GM04504 (cell line): ENCODE results near the gene LBP.
"Not testable (repeated sequence)": the region's sequence is repeated elsewhere in the genome, so short reads cannot be mapped to it uniquely, and the experiment has no call there.

Experiments
- DNase-seq: peaks from one replicate; pipeline ENCODE4 v3.0.0-alpha.2; 2012; ENCODE audit warnings: low read depth

Gene LBP

DNA sequence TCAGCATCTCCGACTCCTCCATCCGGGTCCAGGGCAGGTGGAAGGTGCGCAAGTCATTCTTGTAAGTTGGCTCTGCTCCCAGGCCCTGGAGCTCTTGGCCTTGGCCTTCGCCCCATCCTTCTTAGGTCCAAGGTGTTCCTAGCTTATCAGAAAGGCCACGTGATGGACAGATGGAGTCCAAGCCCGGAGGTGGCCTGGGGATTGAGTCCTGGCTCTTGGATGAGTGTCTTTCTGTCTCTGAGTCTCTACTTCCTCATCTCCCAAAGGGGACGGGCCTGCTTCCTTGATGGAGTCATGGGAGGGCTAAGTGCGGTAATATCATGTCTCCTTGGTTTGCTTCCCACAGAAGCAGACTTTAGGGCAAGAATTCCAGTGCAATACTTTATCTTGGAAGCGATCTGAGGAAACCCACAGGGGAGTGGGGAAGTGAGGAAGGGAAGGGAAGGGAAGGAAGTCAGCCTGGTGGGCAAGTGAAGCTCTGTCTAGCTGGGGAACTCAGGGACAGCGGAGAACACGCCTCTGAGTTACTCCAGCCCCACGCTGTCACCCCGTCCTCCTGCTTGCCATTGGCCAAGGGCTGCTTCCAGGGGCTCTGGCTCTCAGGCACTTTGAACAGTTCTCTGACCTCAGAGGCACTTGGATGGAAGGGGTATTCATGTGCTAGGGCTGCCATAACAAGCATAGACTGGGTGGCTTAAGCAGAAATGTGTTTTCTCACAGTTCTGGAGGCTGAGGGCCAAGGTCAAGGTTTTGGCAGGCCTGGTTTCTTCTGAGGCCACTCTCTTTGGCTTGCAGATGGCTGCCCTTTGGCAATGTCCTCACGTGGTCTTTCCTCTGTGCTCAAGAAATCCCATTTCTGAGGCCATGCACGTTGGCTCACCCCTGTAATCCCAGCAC is 4.8 kb downstream of the LBP start:
- no peak for DNase-seq

- DNase-seq: no peak
Measured at GRCh38 chr20:38353316-38353715, 7.0 kb downstream of the LBP start.

GRCh38 chr20:38354227-38354626 is 7.9 kb downstream of the LBP start:
- DNase-seq: no peak

GRCh38 chr20:38355161-38356012 is 9.1 kb downstream of the LBP start:
- no peak for DNase-seq

DNA sequence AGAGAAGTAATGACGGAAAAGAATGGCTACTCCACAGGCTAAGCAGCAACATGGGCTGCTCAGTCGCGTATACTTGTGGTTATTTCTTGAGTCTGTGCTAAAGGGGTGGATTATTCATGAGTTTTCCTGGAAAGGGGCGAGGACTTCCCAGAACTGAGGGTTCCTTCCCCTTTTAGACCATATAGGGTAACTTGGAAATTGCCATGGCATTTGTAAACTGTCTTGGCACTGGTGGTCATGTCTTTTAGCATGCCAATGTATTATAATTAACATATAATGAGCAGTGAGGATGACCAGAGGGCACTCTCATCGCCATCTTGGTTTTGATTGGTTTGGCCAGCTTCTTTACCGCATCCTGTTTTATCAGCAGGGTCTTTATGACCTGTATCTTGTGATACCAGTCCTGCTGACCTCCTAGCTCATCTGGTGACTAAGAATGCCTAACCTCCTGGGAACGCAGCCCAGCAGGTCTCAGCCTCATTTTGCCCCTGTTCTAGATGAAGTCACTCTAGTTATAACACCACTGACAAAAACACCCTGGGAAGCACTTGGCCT is 11.4 kb downstream of the LBP start:
- DNase-seq: no peak

DNA sequence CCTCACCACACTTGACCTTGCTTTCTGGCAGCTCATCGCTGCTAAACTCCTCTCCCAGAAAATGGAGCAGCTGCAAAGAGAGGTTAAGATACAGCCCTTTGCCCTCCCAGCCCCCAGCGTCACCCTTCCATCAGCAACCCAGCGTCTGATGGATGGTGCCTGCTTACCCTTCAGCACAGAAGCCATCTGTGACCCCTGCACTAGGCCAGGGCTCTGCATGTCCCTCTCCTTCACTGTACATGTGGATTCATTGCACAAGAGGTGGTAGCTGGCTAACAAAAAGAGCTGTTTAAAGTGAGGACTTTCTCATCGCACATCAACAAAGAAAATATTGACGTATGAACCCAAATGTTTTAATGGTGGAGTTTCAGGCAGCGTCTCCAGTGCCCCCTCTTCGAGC is 12.3 kb downstream of the LBP start:
- DNase-seq: no peak

- no peak for DNase-seq
Measured at GRCh38 chr20:38363004-38363747, 16.9 kb downstream of the LBP start.

DNA sequence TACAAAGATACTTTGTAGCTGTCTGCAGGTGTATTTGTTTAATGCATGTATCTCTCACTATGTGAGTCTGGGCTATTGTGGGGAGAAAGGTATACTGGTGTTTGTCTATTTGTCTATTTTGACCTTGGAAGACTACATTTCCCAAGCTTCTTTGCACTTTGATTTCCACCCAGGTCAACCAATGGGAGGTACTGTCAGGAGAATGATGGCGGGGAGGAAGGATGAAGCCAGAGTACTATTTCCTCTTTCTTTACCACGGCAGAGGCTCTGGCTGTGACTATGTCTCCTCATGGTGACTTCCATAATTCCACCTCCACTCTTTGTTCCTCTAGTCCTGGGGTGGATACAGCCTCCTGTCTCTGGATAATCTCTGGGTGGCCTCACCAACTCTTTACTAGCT is 23.1 kb downstream of the LBP start:
- DNase-seq: no peak

DNA sequence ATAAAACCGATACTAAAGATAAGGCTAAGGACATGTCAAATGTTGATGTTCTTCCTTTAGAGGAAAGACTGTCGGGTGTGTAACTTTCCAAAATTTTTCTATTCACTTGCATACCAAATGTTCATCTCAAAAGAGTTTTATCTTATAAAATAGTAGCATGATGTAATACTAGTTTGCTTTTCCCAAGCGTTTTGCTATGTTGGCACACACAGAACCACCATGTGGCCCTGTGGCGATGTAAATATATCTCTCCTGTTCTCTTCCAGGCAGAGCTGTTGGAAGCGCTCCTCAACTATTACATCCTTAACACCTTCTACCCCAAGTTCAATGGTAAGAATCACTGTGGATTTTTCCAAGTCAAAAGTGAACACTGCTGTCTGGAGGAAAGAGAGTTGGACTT is 26.5 kb downstream of the LBP start:
- no peak for DNase-seq

- DNase-seq: no peak
Measured at GRCh38 chr20:38373231-38373867, 27.1 kb downstream of the LBP start.

- no peak for DNase-seq
Measured at GRCh38 chr20:38373898-38374297, 27.6 kb downstream of the LBP start.

DNA sequence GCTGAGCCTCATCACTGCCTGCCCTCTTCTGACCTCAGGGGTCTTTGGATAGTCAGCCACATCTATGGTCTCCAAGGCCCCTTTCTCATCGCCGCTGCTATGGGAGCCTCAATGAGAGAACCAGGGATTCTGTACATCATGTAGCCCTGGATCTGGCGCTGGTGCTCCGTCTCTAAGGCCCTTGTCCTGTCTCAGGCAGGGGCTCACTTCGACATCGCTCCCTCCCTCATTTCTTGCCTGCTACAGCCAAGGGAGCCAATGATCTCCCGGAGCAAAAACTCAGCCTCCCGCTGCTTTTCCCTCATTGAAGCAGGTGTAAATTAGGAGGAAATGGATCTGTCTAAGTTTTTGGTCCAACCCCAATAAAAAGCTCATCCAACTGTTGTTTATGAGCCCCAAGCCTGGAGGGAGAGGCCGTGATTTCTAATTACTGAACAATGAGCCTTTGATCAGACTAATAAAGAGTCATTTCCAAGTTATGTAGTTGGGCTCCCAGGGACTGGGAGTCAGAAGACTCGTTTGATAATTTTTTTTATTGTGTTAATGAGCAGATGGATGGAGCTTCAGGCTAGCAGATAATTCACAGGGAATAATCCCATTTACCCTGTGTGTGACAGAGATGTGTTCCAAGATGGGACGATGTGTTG is 30.9 kb downstream of the LBP start:
- DNase-seq: no peak

GRCh38 chr20:38377838-38378237 is 31.6 kb downstream of the LBP start:
- DNase-seq: not testable (repeated sequence)

GRCh38 chr20:38383147-38383546 is 36.9 kb downstream of the LBP start:
- no peak for DNase-seq

DNA sequence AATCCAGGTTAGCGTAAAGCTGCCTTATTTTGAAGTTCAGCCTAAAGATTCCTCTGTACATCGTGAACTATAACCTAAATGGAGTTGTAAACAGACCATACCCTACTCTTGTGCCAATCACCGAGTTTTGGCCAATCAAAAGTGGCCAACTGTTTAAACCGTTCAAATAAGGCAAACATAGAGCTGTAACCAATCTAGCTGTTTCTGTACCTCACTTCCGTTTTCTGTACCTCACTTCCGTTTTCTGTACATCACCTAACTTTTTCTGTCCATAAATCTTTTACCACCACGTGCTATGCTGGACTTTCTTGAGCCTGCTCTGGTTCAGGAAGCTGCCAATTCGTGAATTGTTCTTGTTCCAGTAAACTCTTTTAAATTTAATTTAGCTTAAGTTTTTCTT is 39.7 kb downstream of the LBP start:
- no peak for DNase-seq

DNA sequence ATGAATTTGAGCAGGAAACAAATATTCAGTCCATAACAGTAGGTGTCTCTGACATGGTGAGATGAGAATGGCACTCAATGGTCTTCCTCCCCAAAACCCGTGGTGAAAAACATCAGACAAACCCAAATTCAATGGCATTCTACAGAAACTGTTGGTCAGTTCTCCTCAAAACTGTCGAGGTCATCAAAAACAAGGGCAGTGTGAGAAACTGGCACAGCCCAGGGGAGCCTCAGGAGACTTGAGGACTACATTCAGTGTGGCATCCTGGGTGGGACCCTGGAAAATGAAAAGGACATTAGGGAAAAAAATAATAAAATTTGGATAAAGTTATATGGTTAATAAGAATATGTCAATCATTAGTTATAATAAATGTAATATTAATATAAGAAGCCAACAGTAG is 40.6 kb downstream of the LBP start:
- DNase-seq: no peak

DNA sequence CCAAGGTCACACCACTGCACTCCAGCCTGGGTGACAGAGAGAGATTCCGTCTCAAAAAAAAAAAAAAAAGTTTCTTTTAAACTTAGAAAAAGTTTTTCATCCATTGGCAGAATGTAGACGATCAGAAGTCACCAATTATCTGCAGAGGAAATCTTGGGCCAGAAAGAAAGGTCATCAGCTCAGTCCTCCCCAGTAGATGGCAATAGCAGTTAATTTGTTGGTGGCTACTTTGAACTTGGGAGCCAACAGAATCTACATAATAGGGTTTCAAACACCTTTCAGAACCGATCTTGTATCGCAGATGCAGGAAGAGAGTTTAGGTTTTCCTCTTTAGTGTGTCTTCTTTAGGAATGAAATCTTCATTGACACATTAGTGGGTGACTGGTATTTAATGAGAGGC is 41.7 kb downstream of the LBP start:
- DNase-seq: no peak

DNA sequence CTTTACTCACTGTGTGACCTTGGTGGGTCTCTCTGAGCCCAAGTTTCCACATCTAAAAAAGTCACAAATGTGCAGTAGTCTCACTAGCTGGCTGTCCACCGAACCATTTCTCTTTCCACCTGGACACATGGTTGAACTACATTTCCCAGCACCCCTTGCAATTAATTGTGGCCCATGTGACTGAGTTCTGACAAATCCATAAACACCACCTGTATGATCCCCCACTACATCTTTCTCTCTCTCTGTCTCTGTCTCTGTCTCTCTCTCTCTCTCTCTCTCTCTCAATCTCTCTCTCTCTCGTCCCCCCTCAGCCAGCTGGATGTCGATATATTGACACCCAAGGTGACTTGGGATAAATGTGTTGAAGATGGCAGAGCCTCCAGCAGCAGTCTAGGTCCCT is 46.1 kb downstream of the LBP start:
- no peak for DNase-seq

GRCh38 chr20:38393259-38393658 is 47.0 kb downstream of the LBP start:
- no peak for DNase-seq

- no peak for DNase-seq
Measured at GRCh38 chr20:38395165-38395564, 48.9 kb downstream of the LBP start.

GRCh38 chr20:38395751-38396395 is 49.6 kb downstream of the LBP start:
- DNase-seq: not testable (repeated sequence)
